Liver (tissue), 9 donors: Measurements from ENCODE around the gene CDT1. TPM values are rescaled to one million over a fixed set of nuclear protein-coding genes. Genes with fewer than 3 reads are reported as not detected.
"Not testable (repeated sequence)": the region's sequence is repeated elsewhere in the genome, so short reads cannot be mapped to it uniquely, and the experiment has no call there.

Experiments
- DNase-seq: peaks from one replicate; pipeline ENCODE4 v3.0.0-alpha.2; 2017; ENCODE audit warnings: low spot score
- H3K27ac ChIP-seq, 2 donors: one replicate each; pipeline ENCODE4 v1.7.0; 2013; ENCODE audit warnings: inconsistent platforms in 2 of 2, low read length in 2 of 2, control low read depth in 1 of 2, low read depth in 1 of 2, mild to moderate bottlenecking in 1 of 2
- H3K27me3 ChIP-seq, 4 donors: one replicate each; pipeline versions ENCODE4 v1.6.1 to v1.7.0; 2013; ENCODE audit warnings: low read length in 3 of 4, inconsistent platforms in 1 of 4, mild to moderate bottlenecking in 1 of 4, moderate library complexity in 1 of 4; ENCODE audit not compliant: control insufficient read depth in 4 of 4, insufficient read depth in 4 of 4
- H3K36me3 ChIP-seq, 4 donors: one replicate each; pipeline versions ENCODE4 v1.6.1 to v1.7.0; 2013; ENCODE audit warnings: low read length in 3 of 4, mild to moderate bottlenecking in 3 of 4, low read depth in 1 of 4, moderate library complexity in 1 of 4; ENCODE audit not compliant: control insufficient read depth in 4 of 4, insufficient read depth in 3 of 4
- H3K4me1 ChIP-seq, 4 donors: one replicate each; pipeline versions ENCODE4 v1.6.1 to v1.7.0; 2013; ENCODE audit warnings: low read length in 3 of 4, mild to moderate bottlenecking in 3 of 4, moderate library complexity in 1 of 4; ENCODE audit not compliant: control insufficient read depth in 4 of 4, insufficient read depth in 4 of 4
- H3K4me3 ChIP-seq, 3 donors: one replicate each; pipeline versions ENCODE4 v1.6.1 to v1.7.0; 2013; ENCODE audit warnings: low read length in 3 of 3, control low read depth in 1 of 3, low read depth in 1 of 3, mild to moderate bottlenecking in 1 of 3
- H3K9ac ChIP-seq, 2 donors: one replicate each; pipeline ENCODE4 v1.7.0; 2013; ENCODE audit warnings: low read length in 2 of 2, mild to moderate bottlenecking in 2 of 2, moderate library complexity in 2 of 2, control low read depth in 1 of 2, low read depth in 1 of 2
- H3K9me3 ChIP-seq, 4 donors: one replicate each; pipeline versions ENCODE4 v1.6.1 to v1.7.0; 2013; ENCODE audit warnings: low read length in 3 of 4; ENCODE audit not compliant: control insufficient read depth in 4 of 4
- ATF3 ChIP-seq: IDR thresholded peaks from 2 replicates; pipeline ENCODE4 v1.6.1; 2016; ENCODE audit warnings: antibody characterized with exemption
- EGR1 ChIP-seq, 2 donors: IDR thresholded peaks; 2 replicates each; pipeline ENCODE4 v1.6.1; 2016 to 2018; ENCODE audit warnings: antibody characterized with exemption in 2 of 2, low read depth in 2 of 2
- FOXA1 ChIP-seq: IDR thresholded peaks from 2 replicates; pipeline ENCODE4 v1.6.1; 2016; ENCODE audit warnings: antibody characterized with exemption
- FOXA2 ChIP-seq: IDR thresholded peaks from 2 replicates; pipeline ENCODE4 v1.6.1; 2016; ENCODE audit warnings: antibody characterized with exemption
- GABPA ChIP-seq, 2 donors: IDR thresholded peaks in 1 of 2; conservative IDR thresholded peaks in 1 of 2; 2 replicates each; pipeline ENCODE4 v1.6.1; 2016; ENCODE audit warnings: antibody characterized with exemption in 2 of 2, mild to moderate bottlenecking in 1 of 2, moderate library complexity in 1 of 2
- HNF4G ChIP-seq: IDR thresholded peaks from 2 replicates; pipeline ENCODE4 v1.6.1; 2016; ENCODE audit warnings: antibody characterized with exemption
- JUND ChIP-seq, 2 donors: IDR thresholded peaks; 2 replicates each; pipeline ENCODE4 v1.6.1; 2016; ENCODE audit warnings: antibody characterized with exemption in 2 of 2
- MAX ChIP-seq: IDR thresholded peaks from 2 replicates; pipeline ENCODE4 v1.6.1; 2016; ENCODE audit warnings: antibody characterized with exemption
- RAD21 ChIP-seq, 2 donors: IDR thresholded peaks; 2 replicates each; pipeline ENCODE4 v1.6.1; 2016; ENCODE audit warnings: antibody characterized with exemption in 2 of 2, mild to moderate bottlenecking in 2 of 2
- SP1 ChIP-seq: IDR thresholded peaks from 2 replicates; pipeline ENCODE4 v1.6.1; 2018; ENCODE audit warnings: antibody characterized with exemption, mild to moderate bottlenecking
- TAF1 ChIP-seq: conservative IDR thresholded peaks from 2 replicates; pipeline ENCODE4 v1.6.1; 2016; ENCODE audit warnings: antibody characterized with exemption, mild to moderate bottlenecking
- WGBS: extraction: QIAGEN DNeasy Blood & Tissue Kit; methylation state at CpG from one replicate; pipeline ENCODE4 v1.1.7; 2013; 5-methylcytosine and 5-hydroxymethylcytosine counted together
- polyA plus RNA-seq, 2 donors: library from polyadenylated mRNA; stranded (reverse) in 1 of 2; unstranded in 1 of 2; fragments of 200-250 nt in 1 of 2; fragments of >200 nt in 1 of 2; fragmentation: Nextera tagmentation in 1 of 2; extraction: Ambion mirVana in 1 of 2; gene quantifications; one replicate each; pipeline versions ENCODE4 v1.2.1 to v1.2.3, GENCODE V29; 2013 to 2015
- total RNA-seq, 2 donors: library from RNA; depleted of rRNA; stranded (reverse); fragments of >200 nt; gene quantifications; one replicate each; pipeline ENCODE4 v1.2.3, GENCODE V29; 2014
- TF ChIP-seq, protein P1 (sequence below): IDR thresholded peaks from 2 replicates; pipeline ENCODE4 v1.6.1; 2016; ENCODE audit warnings: antibody characterized with exemption
- TF ChIP-seq, protein P2 (sequence below): fragments of 150-350 bp; IDR thresholded peaks from 2 replicates; pipeline ENCODE4 v1.5.1; 2017; ENCODE audit warnings: improper control_type of control experiment, low read depth, low read length; ENCODE audit not compliant: missing input control
- donor health status: healthy.
- donor health status: healthy.
- donor health status: healthy.
- donor health status: healthy.
- donor health status: healthy.

CDT1 gene
- total and polyA plus RNA-seq, 4 donors: 0.08 to 37.6 (median 0.93) TPM

DNA sequence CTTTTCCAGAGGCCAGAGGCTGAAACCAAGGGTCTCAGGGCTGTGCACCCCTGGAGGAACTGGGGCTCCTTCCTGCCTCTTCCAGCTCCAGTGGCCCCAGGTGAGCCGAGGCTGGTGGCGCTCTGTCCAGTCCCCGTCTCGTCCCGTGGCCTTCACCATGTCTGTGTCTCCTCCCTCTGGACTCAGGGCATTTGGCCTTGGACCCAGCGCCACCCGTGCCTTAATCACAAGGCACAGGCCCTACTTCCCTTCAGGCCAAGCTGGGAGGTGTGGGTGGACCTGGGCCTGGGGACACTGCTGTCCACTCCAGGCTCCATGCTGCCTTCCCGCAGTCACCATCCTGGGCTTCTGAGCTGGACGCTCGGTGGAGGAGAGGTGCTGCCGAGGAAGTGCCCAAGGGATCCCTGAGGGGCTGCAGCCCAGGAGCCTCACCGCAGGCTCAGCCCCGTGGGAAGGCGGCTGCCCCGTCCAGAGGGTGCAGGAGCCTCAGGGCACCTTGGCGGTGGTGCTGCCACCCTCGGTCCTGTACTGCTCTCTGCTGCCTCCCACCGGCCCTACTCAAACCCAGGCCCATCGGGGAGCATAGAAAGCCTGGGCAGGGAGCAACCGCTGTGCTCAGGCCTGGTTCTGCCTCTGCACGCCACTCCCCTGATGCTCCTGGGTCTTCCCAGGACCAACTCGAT is 17.7 kb downstream of the CDT1 start:
- WGBS: 90% methylated on average over 22 of the region's 22 CpGs
- TF ChIP-seq ATF3 (no peak), EGR1 (IDR thresholded peaks at IDR 0.05; ENCODE audit: low read depth in 2 of 2) (no peak), RAD21 (IDR thresholded peaks at IDR 0.05) (no peak), FOXA1 (no peak), GABPA (IDR thresholded peaks at IDR 0.05 in 1 of 2, conservative IDR thresholded peaks at IDR 0.05 in 1 of 2) (no peak), SP1 (no peak), HNF4G (no peak), FOXA2 (no peak), JUND (IDR thresholded peaks at IDR 0.05) (no peak), TAF1 (no peak)
- TF ChIP-seq, protein P1, sequence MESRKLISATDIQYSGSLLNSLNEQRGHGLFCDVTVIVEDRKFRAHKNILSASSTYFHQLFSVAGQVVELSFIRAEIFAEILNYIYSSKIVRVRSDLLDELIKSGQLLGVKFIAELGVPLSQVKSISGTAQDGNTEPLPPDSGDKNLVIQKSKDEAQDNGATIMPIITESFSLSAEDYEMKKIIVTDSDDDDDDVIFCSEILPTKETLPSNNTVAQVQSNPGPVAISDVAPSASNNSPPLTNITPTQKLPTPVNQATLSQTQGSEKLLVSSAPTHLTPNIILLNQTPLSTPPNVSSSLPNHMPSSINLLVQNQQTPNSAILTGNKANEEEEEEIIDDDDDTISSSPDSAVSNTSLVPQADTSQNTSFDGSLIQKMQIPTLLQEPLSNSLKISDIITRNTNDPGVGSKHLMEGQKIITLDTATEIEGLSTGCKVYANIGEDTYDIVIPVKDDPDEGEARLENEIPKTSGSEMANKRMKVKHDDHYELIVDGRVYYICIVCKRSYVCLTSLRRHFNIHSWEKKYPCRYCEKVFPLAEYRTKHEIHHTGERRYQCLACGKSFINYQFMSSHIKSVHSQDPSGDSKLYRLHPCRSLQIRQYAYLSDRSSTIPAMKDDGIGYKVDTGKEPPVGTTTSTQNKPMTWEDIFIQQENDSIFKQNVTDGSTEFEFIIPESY: no peak
- peaks cover 0 to 19% (median 4%) of the 10 kb centered on the region in 4 donors for H3K36me3 ChIP-seq
- H3K27me3 ChIP-seq: no peaks in the 10 kb centered on the region
- no peaks in the 10 kb centered on the region for H3K9me3 ChIP-seq
- no peak overlapping the region for H3K9ac ChIP-seq
- no peaks in the 10 kb centered on the region for H3K4me1 ChIP-seq
- no peak for DNase-seq
- no peak overlapping the region for H3K4me3 ChIP-seq
- H3K27ac ChIP-seq: no peak overlapping the region

- H3K27me3 ChIP-seq: no peaks in the 10 kb centered on the region
- no peaks in the 10 kb centered on the region for H3K4me1 ChIP-seq
- WGBS: 94% methylated on average over 24 of the region's 24 CpGs
- no peak for TF ChIP-seq RAD21 (IDR thresholded peaks at IDR 0.05)
- no peak for TF ChIP-seq FOXA1
- no peak for TF ChIP-seq MAX
- TF ChIP-seq, protein P2, sequence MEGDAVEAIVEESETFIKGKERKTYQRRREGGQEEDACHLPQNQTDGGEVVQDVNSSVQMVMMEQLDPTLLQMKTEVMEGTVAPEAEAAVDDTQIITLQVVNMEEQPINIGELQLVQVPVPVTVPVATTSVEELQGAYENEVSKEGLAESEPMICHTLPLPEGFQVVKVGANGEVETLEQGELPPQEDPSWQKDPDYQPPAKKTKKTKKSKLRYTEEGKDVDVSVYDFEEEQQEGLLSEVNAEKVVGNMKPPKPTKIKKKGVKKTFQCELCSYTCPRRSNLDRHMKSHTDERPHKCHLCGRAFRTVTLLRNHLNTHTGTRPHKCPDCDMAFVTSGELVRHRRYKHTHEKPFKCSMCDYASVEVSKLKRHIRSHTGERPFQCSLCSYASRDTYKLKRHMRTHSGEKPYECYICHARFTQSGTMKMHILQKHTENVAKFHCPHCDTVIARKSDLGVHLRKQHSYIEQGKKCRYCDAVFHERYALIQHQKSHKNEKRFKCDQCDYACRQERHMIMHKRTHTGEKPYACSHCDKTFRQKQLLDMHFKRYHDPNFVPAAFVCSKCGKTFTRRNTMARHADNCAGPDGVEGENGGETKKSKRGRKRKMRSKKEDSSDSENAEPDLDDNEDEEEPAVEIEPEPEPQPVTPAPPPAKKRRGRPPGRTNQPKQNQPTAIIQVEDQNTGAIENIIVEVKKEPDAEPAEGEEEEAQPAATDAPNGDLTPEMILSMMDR: no peak
- peaks cover 0 to 19% (median 5%) of the 10 kb centered on the region in 4 donors for H3K36me3 ChIP-seq
- no peaks in the 10 kb centered on the region for H3K9me3 ChIP-seq
- H3K27ac ChIP-seq: no peak overlapping the region
- H3K4me3 ChIP-seq: no peak overlapping the region
- no peak for DNase-seq
- no peak overlapping the region for H3K9ac ChIP-seq
Observed at GRCh38 chr16:88822281-88823040, 18.9 kb downstream of the CDT1 start.

GRCh38 chr16:88823646-88824045 is 20.1 kb downstream of the CDT1 start:
- not testable (repeated sequence) for DNase-seq, H3K27me3 ChIP-seq, H3K27ac ChIP-seq, H3K9me3 ChIP-seq, H3K9ac ChIP-seq, H3K4me3 ChIP-seq, H3K4me1 ChIP-seq
- H3K36me3 ChIP-seq: peaks cover 0 to 25% (median 8%) of the 10 kb centered on the region in 4 donors
- 98% methylated on average over 29 of the region's 31 CpGs for WGBS
